HG03159 (cell line): ENCODE results near the gene MYOZ1.
A peak's percentile ranks its signal among the peaks of the same experiment; 100 is the strongest.
"Not testable (repeated sequence)": the region's sequence is repeated elsewhere in the genome, so short reads cannot be mapped to it uniquely, and the experiment has no call there.

ENCODE experiments used
- ATAC-seq: cut with Tn5 transposase; IDR thresholded peaks from one replicate; pipeline ENCODE4 v1.9.1; 2021; ENCODE audit warnings: mild to moderate bottlenecking, moderate library complexity; ENCODE audit not compliant: unreplicated experiment

The MYOZ1 gene

GRCh38 chr10:73647875-73648651 lies 6.8 kb upstream of the MYOZ1 start:
- ATAC-seq: no peak

- no peak for ATAC-seq
These were observed 6.1 kb upstream of the MYOZ1 start for GRCh38 chr10:73647211-73647874.

GRCh38 chr10:73646598-73647041 lies 5.3 kb upstream of the MYOZ1 start:
- ATAC-seq: no peak

- ATAC-seq: no peak
These were observed 4.0 kb upstream of the MYOZ1 start for GRCh38 chr10:73645251-73645650.

- no peak for ATAC-seq
These were observed 3.5 kb upstream of the MYOZ1 start for GRCh38 chr10:73644767-73645166.

- ATAC-seq: no peak
These were observed 2.9 kb upstream of the MYOZ1 start for GRCh38 chr10:73644015-73644743.

- no peak for ATAC-seq
These were observed 2.1 kb upstream of the MYOZ1 start for GRCh38 chr10:73643362-73643761.

GRCh38 chr10:73639286-73639685 lies 2.0 kb downstream of the MYOZ1 start:
- no peak for ATAC-seq

GRCh38 chr10:73635781-73636180 lies 5.5 kb downstream of the MYOZ1 start:
- no peak for ATAC-seq

GRCh38 chr10:73634421-73634820 lies 6.9 kb downstream of the MYOZ1 start:
- ATAC-seq: no peak

- no peak for ATAC-seq
These were observed 12.1 kb downstream of the MYOZ1 start for GRCh38 chr10:73629165-73629564.

GRCh38 chr10:73628405-73628804 lies 12.9 kb downstream of the MYOZ1 start:
- ATAC-seq: no peak

- no peak for ATAC-seq
These were observed 14.0 kb downstream of the MYOZ1 start for GRCh38 chr10:73627300-73627699.

- peak; percentile 98 for ATAC-seq
These were observed 15.2 kb downstream of the MYOZ1 start for GRCh38 chr10:73625884-73626752.

- peak; percentile 38 for ATAC-seq
These were observed 16.0 kb downstream of the MYOZ1 start for GRCh38 chr10:73625004-73625883.

GRCh38 chr10:73623056-73623455 lies 18.2 kb downstream of the MYOZ1 start:
- ATAC-seq: no peak

GRCh38 chr10:73620974-73621373 lies 20.3 kb downstream of the MYOZ1 start:
- ATAC-seq: not testable (repeated sequence)

- ATAC-seq: not testable (repeated sequence)
These were observed 24.1 kb downstream of the MYOZ1 start for GRCh38 chr10:73617143-73617542.

- ATAC-seq: no peak
These were observed 26.6 kb downstream of the MYOZ1 start for GRCh38 chr10:73614720-73615119.

- ATAC-seq: no peak
These were observed 32.2 kb downstream of the MYOZ1 start for GRCh38 chr10:73609116-73609515.
